Endodermal cell (in vitro differentiated cells): ENCODE data around the gene HNRNPM. TPM values are rescaled to one million over a fixed set of nuclear protein-coding genes. Genes with fewer than 3 reads are reported as not detected.

Source experiments
- DNase-seq: peaks from one replicate; pipeline ENCODE4 v3.0.0-alpha.2; 2017
- H3K27ac ChIP-seq: 2 replicates; pipeline ENCODE4 v1.5.1; 2013; ENCODE audit warnings: mild to moderate bottlenecking, low read depth, low read length, moderate library complexity
- H3K27me3 ChIP-seq: 2 replicates; pipeline ENCODE4 v1.6.1; 2013; ENCODE audit warnings: mild to moderate bottlenecking, low read length, moderate library complexity; ENCODE audit not compliant: insufficient read depth, control insufficient read depth, poor library complexity, severe bottlenecking
- H3K36me3 ChIP-seq: 2 replicates; pipeline ENCODE4 v1.7.0; 2013; ENCODE audit warnings: mild to moderate bottlenecking, low read length, moderate library complexity; ENCODE audit not compliant: control insufficient read depth, insufficient read depth
- H3K4me1 ChIP-seq: one replicate; pipeline ENCODE4 v1.7.0; 2013; ENCODE audit warnings: low read length; ENCODE audit not compliant: control insufficient read depth, insufficient read depth
- H3K4me3 ChIP-seq: 2 replicates; pipeline ENCODE4 v1.5.1; 2013; ENCODE audit warnings: mild to moderate bottlenecking, low read length, moderate library complexity
- H3K9ac ChIP-seq: 2 replicates; pipeline ENCODE4 v1.6.1; 2013; ENCODE audit warnings: mild to moderate bottlenecking, low read length, moderate library complexity; ENCODE audit not compliant: poor library complexity, severe bottlenecking; ENCODE audit errors: extremely low read depth
- H3K9me3 ChIP-seq: 2 replicates; pipeline ENCODE4 v1.6.1; 2013; ENCODE audit warnings: mild to moderate bottlenecking, low read length, moderate library complexity; ENCODE audit not compliant: control insufficient read depth
- H3K27ac Mint-ChIP-seq: 2 replicates; pipeline ENCODE4 v1.8.0; 2020; ENCODE audit warnings: mixed read lengths
- H3K27me3 Mint-ChIP-seq: 2 replicates; pipeline ENCODE4 v1.8.0; 2021; ENCODE audit warnings: mild to moderate bottlenecking, mixed read lengths; ENCODE audit not compliant: insufficient read depth
- H3K36me3 Mint-ChIP-seq: 2 replicates; pipeline ENCODE4 v1.8.0; 2020; ENCODE audit warnings: low read depth, mixed read lengths
- H3K4me1 Mint-ChIP-seq: 2 replicates; pipeline ENCODE4 v1.8.0; 2020; ENCODE audit warnings: mixed read lengths
- H3K4me3 Mint-ChIP-seq: 2 replicates; pipeline ENCODE4 v1.8.0; 2020; ENCODE audit warnings: mild to moderate bottlenecking, moderate library complexity, mixed read lengths
- H3K9me3 Mint-ChIP-seq: 2 replicates; pipeline ENCODE4 v1.8.0; 2020; ENCODE audit warnings: mild to moderate bottlenecking, mixed read lengths
- CTCF ChIP-seq: fragments of 200-600 bp; sonication (generic); conservative IDR thresholded peaks from 2 replicates; pipeline ENCODE4 v1.5.0; 2021; ENCODE audit warnings: antibody characterized with exemption, mild to moderate bottlenecking
- WGBS, 2 experiments: methylation state at CpG; one replicate each; pipeline versions ENCODE4 v1.1.5 to v1.1.7; 2013; ENCODE audit warnings: missing lambda C conversion rate in 2 of 2, mixed read lengths in 1 of 2; ENCODE audit not compliant: insufficient coverage in 1 of 2, insufficient read length in 1 of 2; 5-methylcytosine and 5-hydroxymethylcytosine counted together
- total RNA-seq, 2 donors: library from RNA; stranded (reverse); fragmentation: NEBNext Ultra II Directional in 1 of 2; extraction: Animal tissue kit (Norgen Biotek cat#: 25700) in 1 of 2; gene quantifications; 2 replicates in 1 of 2; 3 replicates in 1 of 2; pipeline ENCODE4 v1.2.1, GENCODE V29; 2021

HNRNPM gene
- total RNA-seq, 2 donors from 2014 or later, result 271 to 370 TPM

GRCh38 chr19:8484331-8484894 lies 39.6 kb downstream of the HNRNPM start:
- no peaks in the 10 kb centered on the region for H3K9me3 ChIP-seq
- H3K9ac ChIP-seq, result no peak overlapping the region
- H3K4me1 ChIP-seq, result no peaks in the 10 kb centered on the region
- no peak overlapping the region for H3K27ac ChIP-seq
- H3K4me3 ChIP-seq, result no peak overlapping the region
- no peaks in the 10 kb centered on the region for H3K27me3 ChIP-seq
- H3K4me3 Mint-ChIP-seq, result no peak overlapping the region
- TF ChIP-seq CTCF, result no peak
- no peaks in the 10 kb centered on the region for H3K9me3 Mint-ChIP-seq
- H3K27ac Mint-ChIP-seq, result peak overlapping the region; percentile 58
- DNase-seq, result no peak
- 94 to 95% methylated on average over 15 to 18 of the region's 18 CpGs for WGBS, 2 experiments
- H3K27me3 Mint-ChIP-seq, result no peaks in the 10 kb centered on the region
- peaks cover 8% of the 10 kb centered on the region for H3K4me1 Mint-ChIP-seq
- peaks cover 90% of the 10 kb centered on the region for H3K36me3 ChIP-seq
- H3K36me3 Mint-ChIP-seq, result peaks cover 79% of the 10 kb centered on the region

- H3K36me3 ChIP-seq, result peaks cover 88% of the 10 kb centered on the region
- peak overlapping the region; percentile 75 for H3K27ac Mint-ChIP-seq
- no peak overlapping the region for H3K9ac ChIP-seq
- 96 to 99% methylated on average over 49 to 62 of the region's 62 CpGs for WGBS, 2 experiments
- no peaks in the 10 kb centered on the region for H3K27me3 ChIP-seq
- no peaks in the 10 kb centered on the region for H3K27me3 Mint-ChIP-seq
- DNase-seq, result no peak
- no peak overlapping the region for H3K4me3 ChIP-seq
- H3K4me1 Mint-ChIP-seq, result peaks cover 8% of the 10 kb centered on the region
- H3K9me3 ChIP-seq, result no peaks in the 10 kb centered on the region
- peaks cover 74% of the 10 kb centered on the region for H3K36me3 Mint-ChIP-seq
- TF ChIP-seq CTCF, result no peak
- peak overlapping the region; percentile 60 for H3K27ac ChIP-seq
- no peak overlapping the region for H3K4me3 Mint-ChIP-seq
- no peaks in the 10 kb centered on the region for H3K4me1 ChIP-seq
- H3K9me3 Mint-ChIP-seq, result no peaks in the 10 kb centered on the region
Measured at GRCh38 chr19:8485561-8486371, 41.0 kb downstream of the HNRNPM start.

- no peak for TF ChIP-seq CTCF
- H3K4me1 ChIP-seq, result no peaks in the 10 kb centered on the region
Measured at GRCh38 chr19:8486661-8487136, 41.9 kb downstream of the HNRNPM start.

More at GRCh38 chr19:8486661-8487136, 41.9 kb downstream of the HNRNPM start:
- 94% methylated on average over 15 to 16 of the region's 16 CpGs for WGBS, 2 experiments
- H3K9me3 ChIP-seq, result no peaks in the 10 kb centered on the region
- Mint-ChIP-seq H3K4me3 (no peak overlapping the region), H3K4me1 (no peaks in the 10 kb centered on the region), H3K36me3 (peaks cover 65% of the 10 kb centered on the region), H3K9me3 (no peaks in the 10 kb centered on the region), H3K27me3 (no peaks in the 10 kb centered on the region), H3K27ac (peak overlapping the region; percentile 85)
- H3K27ac ChIP-seq, result peak overlapping the region; percentile 81
- DNase-seq, result no peak
- H3K4me3 ChIP-seq, result no peak overlapping the region
- peaks cover 78% of the 10 kb centered on the region for H3K36me3 ChIP-seq
- no peaks in the 10 kb centered on the region for H3K27me3 ChIP-seq
- no peak overlapping the region for H3K9ac ChIP-seq
